H1 (cell line): ENCODE measurements around the gene RUFY2. TPM values are rescaled to one million over a fixed set of nuclear protein-coding genes. Genes with fewer than 3 reads are reported as not detected.

Source experiments
- CTCF ChIA-PET: fragments of 300-600 bp; sonication (Branson Sonifier 250); formaldehyde crosslinking; loops from one replicate; lab custom pipeline; 2021; ENCODE audit not compliant: partially characterized antibody; lab: Charles Lee
- POLR2A ChIA-PET: fragments of 300-600 bp; sonication (Branson Sonifier 250); formaldehyde crosslinking; loops from one replicate; lab custom pipeline; 2021; ENCODE audit warnings: inconsistent platforms; ENCODE audit not compliant: partially characterized antibody; lab: Charles Lee
- DNase-seq, 2 experiments: peaks; one replicate each; pipeline versions ENCODE4 v3.0.0 to v3.0.0-alpha.2; 2010 to 2022; ENCODE audit warnings: low spot score in 2 of 2, low read depth in 1 of 2, mixed read lengths in 1 of 2
- FAIRE-seq: peaks from 2 replicates; lab custom pipeline; 2011; peaks lifted over from hg19 to GRCh38; lab: Jason Lieb, UNC
- H2AFZ ChIP-seq: 2 replicates; pipeline ENCODE4 v1.8.1; 2012; ENCODE audit warnings: low read length, inconsistent platforms
- H2AK5ac ChIP-seq: 2 replicates; pipeline ENCODE4 v1.6.1; 2013; ENCODE audit warnings: low read depth, low read length
- H2BK120ac ChIP-seq: replicated peaks from 2 replicates; pipeline ENCODE3; 2013; ENCODE audit warnings: low read depth, low read length, inconsistent platforms
- H2BK12ac ChIP-seq: 2 replicates; pipeline ENCODE4 v1.6.1; 2013; ENCODE audit warnings: low read depth, low read length
- H2BK15ac ChIP-seq: 2 replicates; pipeline ENCODE4 v1.6.1; 2013; ENCODE audit warnings: low read length
- H2BK20ac ChIP-seq: 2 replicates; pipeline ENCODE4 v1.6.1; 2013; ENCODE audit warnings: low read length
- H2BK5ac ChIP-seq: 2 replicates; pipeline ENCODE4 v1.6.1; 2013; ENCODE audit warnings: low read depth, low read length
- H3K14ac ChIP-seq: 2 replicates; pipeline ENCODE4 v1.6.1; 2013; ENCODE audit warnings: inconsistent platforms; ENCODE audit not compliant: insufficient read length
- H3K18ac ChIP-seq: 2 replicates; pipeline ENCODE4 v1.6.1; 2013; ENCODE audit warnings: low read length; ENCODE audit errors: extremely low read depth
- H3K23ac ChIP-seq: 2 replicates; pipeline ENCODE4 v1.6.1; 2013; ENCODE audit warnings: inconsistent platforms; ENCODE audit not compliant: insufficient read length
- H3K23me2 ChIP-seq: 2 replicates; pipeline ENCODE4 v1.6.1; 2013; ENCODE audit warnings: low read depth, low read length
- H3K27ac ChIP-seq: 2 replicates; pipeline ENCODE4 v1.6.1; 2011; ENCODE audit warnings: low read depth, low read length, inconsistent platforms
- H3K27me3 ChIP-seq, 4 experiments: replicated peaks in 1 of 4; 1 replicate in 1 of 4; 2 replicates in 3 of 4; pipeline versions ENCODE4 v1.6.1 to v1.8.1; 2011 to 2013; ENCODE audit warnings: low read length in 3 of 4, mild to moderate bottlenecking in 3 of 4, inconsistent platforms in 2 of 4, mixed read lengths in 2 of 4, moderate library complexity in 1 of 4; ENCODE audit not compliant: control insufficient read depth in 3 of 4, insufficient read depth in 3 of 4; ENCODE audit errors: extremely low read depth in 1 of 4
- H3K36me3 ChIP-seq, 4 experiments: 2 replicates each; pipeline versions ENCODE4 v1.6.1 to v1.8.1; 2011 to 2013; ENCODE audit warnings: mild to moderate bottlenecking in 4 of 4, low read length in 3 of 4, moderate library complexity in 2 of 4, control low read depth in 1 of 4, inconsistent platforms in 1 of 4; ENCODE audit not compliant: insufficient read depth in 4 of 4, control insufficient read depth in 2 of 4
- H3K4ac ChIP-seq: replicated peaks from 2 replicates; pipeline ENCODE3; 2013; ENCODE audit warnings: low read length, low read depth, mixed read lengths, inconsistent platforms; ENCODE audit not compliant: insufficient read length
- H3K4me1 ChIP-seq, 4 experiments: replicated peaks in 1 of 4; 1 replicate in 1 of 4; 2 replicates in 3 of 4; pipeline versions ENCODE4 v1.6.1 to v1.8.1; 2011 to 2013; ENCODE audit warnings: low read length in 3 of 4, inconsistent platforms in 2 of 4, mixed read lengths in 1 of 4; ENCODE audit not compliant: insufficient read depth in 4 of 4, control insufficient read depth in 3 of 4
- H3K4me2 ChIP-seq, 2 experiments: 2 replicates each; pipeline versions ENCODE4 v1.6.1 to v1.8.1; 2011 to 2013; ENCODE audit warnings: low read depth in 2 of 2, low read length in 2 of 2, control low read depth in 1 of 2, inconsistent platforms in 1 of 2, mild to moderate bottlenecking in 1 of 2; ENCODE audit not compliant: insufficient read depth in 1 of 2
- H3K4me3 ChIP-seq, 4 experiments: fragments of 200-600, 300-600 bp in 1 of 4; sonication (generic), shearing (Covaris generic), sonication (Bioruptor Twin) in 1 of 4; 2 replicates each; pipeline versions ENCODE4 v1.5.1 to v1.8.1; 2011 to 2016; ENCODE audit warnings: low read length in 4 of 4, low read depth in 3 of 4, control low read depth in 2 of 4, inconsistent platforms in 2 of 4, mild to moderate bottlenecking in 2 of 4, mixed read lengths in 1 of 4, moderate library complexity in 1 of 4; ENCODE audit not compliant: insufficient read depth in 2 of 4; ENCODE audit errors: extremely low read depth in 1 of 4
- H3K56ac ChIP-seq: replicated peaks from 2 replicates; pipeline ENCODE3; 2013; ENCODE audit warnings: low read depth, mild to moderate bottlenecking, mixed read lengths, low read length, inconsistent platforms; ENCODE audit not compliant: insufficient read length
- H3K79me1 ChIP-seq: 2 replicates; pipeline ENCODE4 v1.6.1; 2013; ENCODE audit warnings: low read depth, low read length, control low read depth
- H3K79me2 ChIP-seq, 2 experiments: 2 replicates each; pipeline versions ENCODE4 v1.6.1 to v1.8.1; 2012 to 2013; ENCODE audit warnings: low read length in 2 of 2, mild to moderate bottlenecking in 2 of 2, inconsistent platforms in 1 of 2; ENCODE audit not compliant: insufficient read depth in 2 of 2, control insufficient read depth in 1 of 2
- H3K9ac ChIP-seq, 4 experiments: replicated peaks in 1 of 4; 1 replicate in 1 of 4; 2 replicates in 3 of 4; pipeline versions ENCODE4 v1.6.1 to v1.8.1; 2011 to 2013; ENCODE audit warnings: low read depth in 3 of 4, low read length in 3 of 4, control low read depth in 2 of 4, mild to moderate bottlenecking in 2 of 4, moderate library complexity in 2 of 4, inconsistent platforms in 1 of 4; ENCODE audit errors: extremely low read depth in 1 of 4
- H3K9me3 ChIP-seq, 2 experiments: 2 replicates each; pipeline versions ENCODE4 v1.6.1 to v1.8.1; 2012 to 2013; ENCODE audit warnings: mild to moderate bottlenecking in 2 of 2, moderate library complexity in 2 of 2, control low read depth in 1 of 2, inconsistent platforms in 1 of 2, low read depth in 1 of 2, low read length in 1 of 2, mixed read lengths in 1 of 2; ENCODE audit not compliant: insufficient read depth in 2 of 2
- H4K20me1 ChIP-seq, 2 experiments: replicated peaks in 1 of 2; 2 replicates each; pipeline versions ENCODE3 to v1.8.1; 2011 to 2013; ENCODE audit warnings: inconsistent platforms in 2 of 2, low read length in 2 of 2, mild to moderate bottlenecking in 1 of 2; ENCODE audit not compliant: insufficient read depth in 2 of 2, control insufficient read depth in 1 of 2
- H4K5ac ChIP-seq: 2 replicates; pipeline ENCODE4 v1.6.1; 2013; ENCODE audit warnings: low read length, low read depth, mixed read lengths, inconsistent platforms; ENCODE audit not compliant: insufficient read length
- H4K8ac ChIP-seq: 2 replicates; pipeline ENCODE4 v1.8.0; 2013; ENCODE audit warnings: mild to moderate bottlenecking, moderate library complexity, low read length, inconsistent platforms; ENCODE audit not compliant: insufficient read depth; ENCODE audit errors: extremely low read depth
- H4K91ac ChIP-seq: replicated peaks from 2 replicates; pipeline ENCODE3; 2013; ENCODE audit warnings: low read length, mixed read lengths, inconsistent platforms; ENCODE audit not compliant: insufficient read length
- ATF3 ChIP-seq: IDR thresholded peaks from 2 replicates; pipeline ENCODE4 v1.6.1; 2011; ENCODE audit warnings: low read depth, mild to moderate bottlenecking, low read length; ENCODE audit not compliant: insufficient read depth
- WGBS, 2 experiments: shearing (Covaris generic) in 1 of 2; methylation state at CpG; one replicate each; pipeline versions ENCODE4 v1.1.6 to v1.1.7; 2013 to 2015; ENCODE audit warnings: low lambda C conversion rate in 2 of 2, mixed read lengths in 2 of 2, inconsistent platforms in 1 of 2, low coverage in 1 of 2, missing lambda C conversion rate in 1 of 2; ENCODE audit not compliant: insufficient replicate concordance in 2 of 2, insufficient coverage in 1 of 2, insufficient read length in 1 of 2; ENCODE audit errors: extremely low coverage in 1 of 2, missing lambda C conversion rate in 1 of 2; 5-methylcytosine and 5-hydroxymethylcytosine counted together
- polyA plus RNA-seq, 7 experiments: library from polyadenylated mRNA; depleted of rRNA in 3 of 7; stranded (reverse) in 5 of 7; unstranded in 2 of 7; fragments of >200 nt in 5 of 7; fragments of 200-250 nt in 2 of 7; gene quantifications; 1 replicate in 5 of 7; 2 replicates in 1 of 7; 4 replicates in 1 of 7; pipeline versions ENCODE4 v1.2.1 to v1.2.3, GENCODE V29; 2011 to 2013; ENCODE audit warnings: missing spikeins in 2 of 7, mixed read lengths in 2 of 7
- total RNA-seq: library from RNA; stranded (reverse); fragmentation: NEBNext Ultra II Directional; extraction: Animal tissue kit (Norgen Biotek cat#: 25700); gene quantifications from 2 replicates; pipeline ENCODE4 v1.2.1, GENCODE V29; 2021

RUFY2 gene
- total and polyA plus RNA-seq, 2 of the 8 experiments (the other 6 are each of a cell fraction or from before 2014, with no cell fraction given), result 3.4 to 12.0 TPM

- no peak for FAIRE-seq
- TF ChIP-seq ATF3, result no peak
Measured at GRCh38 chr10:68446179-68446578, 39.1 kb upstream of the RUFY2 start.

More at GRCh38 chr10:68446179-68446578, 39.1 kb upstream of the RUFY2 start:
- no peak overlapping the region for H3K27ac ChIP-seq
- no peak overlapping the region for H2BK120ac ChIP-seq
- no peak overlapping the region for H2AK5ac ChIP-seq
- H3K9me3 ChIP-seq, result no peaks in the 10 kb centered on the region
- 75% methylated on average over 1 of the region's 1 CpG; no CpG with 5 or more reads in 1 of the 2 experiments for WGBS, 2 experiments
- H3K4me1 ChIP-seq, result no peaks in the 10 kb centered on the region
- H3K56ac ChIP-seq, result no peak overlapping the region
- H2BK5ac ChIP-seq, result no peak overlapping the region
- H3K4me2 ChIP-seq, result no peak overlapping the region
- no peaks in the 10 kb centered on the region for H3K79me2 ChIP-seq
- H2BK20ac ChIP-seq, result no peak overlapping the region
- no peak for DNase-seq
- H3K27me3 ChIP-seq, result no peaks in the 10 kb centered on the region
- no peak overlapping the region for H4K5ac ChIP-seq
- H3K18ac ChIP-seq, result no peak overlapping the region
- H4K8ac ChIP-seq, result no peak overlapping the region
- H3K23me2 ChIP-seq, result no peaks in the 10 kb centered on the region
- no peak overlapping the region for H3K23ac ChIP-seq
- H2BK12ac ChIP-seq, result no peak overlapping the region
- H4K20me1 ChIP-seq, result peaks cover 0 to 2% of the 10 kb centered on the region in 2 experiments
- H3K9ac ChIP-seq, result no peak overlapping the region
- H4K91ac ChIP-seq, result no peak overlapping the region
- ChIA-PET CTCF (no interaction called here), POLR2A (interaction anchor here (1.2 kb wide), 1 partner anchor 13 kb away, joined by 3 read pairs; no protein-coding TSS in a partner anchor)
- no peak overlapping the region for H2AFZ ChIP-seq
- no peak overlapping the region for H3K4me3 ChIP-seq
- peaks cover 3 to 75% (median 32%) of the 10 kb centered on the region in 4 experiments; a peak in 6 of 8 replicates for H3K36me3 ChIP-seq
- H3K4ac ChIP-seq, result no peak overlapping the region
- no peak overlapping the region for H3K14ac ChIP-seq
- no peak overlapping the region for H2BK15ac ChIP-seq
- H3K79me1 ChIP-seq, result no peaks in the 10 kb centered on the region
